ENCODE data around the gene FCMR. TPM values are rescaled to one million over a fixed set of nuclear protein-coding genes. Genes with fewer than 3 reads are reported as not detected.
A peak's percentile ranks its signal among the peaks of the same experiment; 100 is the strongest.

The FCMR gene, protein sequence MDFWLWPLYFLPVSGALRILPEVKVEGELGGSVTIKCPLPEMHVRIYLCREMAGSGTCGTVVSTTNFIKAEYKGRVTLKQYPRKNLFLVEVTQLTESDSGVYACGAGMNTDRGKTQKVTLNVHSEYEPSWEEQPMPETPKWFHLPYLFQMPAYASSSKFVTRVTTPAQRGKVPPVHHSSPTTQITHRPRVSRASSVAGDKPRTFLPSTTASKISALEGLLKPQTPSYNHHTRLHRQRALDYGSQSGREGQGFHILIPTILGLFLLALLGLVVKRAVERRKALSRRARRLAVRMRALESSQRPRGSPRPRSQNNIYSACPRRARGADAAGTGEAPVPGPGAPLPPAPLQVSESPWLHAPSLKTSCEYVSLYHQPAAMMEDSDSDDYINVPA
- 233 TPM for polyA plus RNA-seq (2012; ENCODE audit: low read depth, missing spikeins)

DNA sequence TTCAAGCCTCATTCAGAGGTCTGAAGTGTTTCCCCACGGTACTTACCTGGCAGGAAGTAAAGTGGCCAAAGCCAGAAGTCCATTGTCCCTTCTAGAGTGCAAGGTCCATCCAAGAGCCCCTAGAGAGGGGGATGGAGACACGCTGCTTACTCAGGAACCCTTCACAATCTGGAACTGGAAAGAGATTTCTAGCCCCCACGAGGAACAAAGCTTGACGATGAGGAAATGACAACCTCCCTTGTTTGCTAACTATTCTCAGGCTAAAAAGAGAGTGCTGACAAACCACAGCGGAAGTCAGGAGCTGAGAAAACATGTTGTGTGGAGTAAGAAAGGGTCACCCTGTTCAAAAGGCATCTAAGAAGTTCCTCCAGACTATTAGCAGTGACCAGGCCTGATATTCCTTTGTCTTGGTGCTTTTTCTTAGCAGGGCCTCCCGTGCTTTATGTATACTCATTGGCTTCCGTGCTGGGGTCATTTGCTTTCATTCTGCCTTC, at the start of gene FCMR:
FCMR (minus strand) TSS at position 170 of the 494 bp plus-strand sequence; CDS start at position 83, 87 bp downstream.
- DNase-seq (ENCODE audit: insufficient read length, low spot score) (no peak), FAIRE-seq (no peak)
- TF ChIP-seq TAF1 (IDR thresholded peaks at IDR 0.05; ENCODE audit: low read depth, low read length) (peak; percentile 62), POLR2AphosphoS5 (IDR thresholded peaks at IDR 0.05; ENCODE audit: low read depth, low read length) (peak; percentile 86; the same call in 1 of the 2 replicates), PAX5 (IDR thresholded peaks at IDR 0.05; ENCODE audit: insufficient read depth, low read length, severe bottlenecking) (no peak), SPI1 (IDR thresholded peaks at IDR 0.05; ENCODE audit: low read depth, low read length) (peak; percentile 67), POU2F2 (IDR thresholded peaks at IDR 0.05; ENCODE audit: low read depth, low read length) (no peak), POLR2A (IDR thresholded peaks at IDR 0.05; ENCODE audit: low read depth, low read length) (peak; percentile 96)

DNA sequence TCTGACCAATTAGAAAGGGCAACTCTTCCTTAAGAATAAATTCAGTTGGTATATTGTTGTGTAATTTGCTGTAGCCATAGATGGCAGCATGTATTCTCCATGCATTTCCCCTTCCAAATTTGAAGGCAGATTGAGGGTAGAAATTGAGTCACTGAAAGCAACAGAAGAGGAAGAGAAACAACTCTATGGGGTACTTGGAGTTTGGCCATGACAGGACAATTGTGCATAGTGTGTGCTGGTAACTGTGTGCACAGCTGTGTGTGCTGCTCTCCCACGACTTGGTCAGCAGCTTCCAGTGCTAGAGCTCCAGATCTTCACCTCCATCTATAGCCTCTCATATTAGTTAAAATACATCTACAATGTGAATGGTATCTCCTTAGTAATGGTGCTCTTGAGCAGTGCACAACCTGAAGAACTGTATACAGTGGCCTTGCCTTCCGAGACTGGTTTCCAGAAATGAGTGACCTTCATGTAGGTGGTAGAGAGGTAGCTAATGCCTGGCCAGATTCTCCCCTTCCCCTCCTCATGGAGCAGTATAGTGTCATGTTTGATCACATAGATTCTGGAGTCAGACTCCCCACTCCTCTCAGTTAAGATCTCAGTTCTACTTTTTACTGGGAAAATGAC, 49.4 kb upstream of the FCMR start:
- no peak for TF ChIP-seq POU2F2 (IDR thresholded peaks at IDR 0.05; ENCODE audit: low read depth, low read length)
- TF ChIP-seq SPI1 (IDR thresholded peaks at IDR 0.05; ENCODE audit: low read depth, low read length) = peak; percentile 94
- no peak for DNase-seq (ENCODE audit: insufficient read length, low spot score)
- FAIRE-seq = peak; percentile 76

DNA sequence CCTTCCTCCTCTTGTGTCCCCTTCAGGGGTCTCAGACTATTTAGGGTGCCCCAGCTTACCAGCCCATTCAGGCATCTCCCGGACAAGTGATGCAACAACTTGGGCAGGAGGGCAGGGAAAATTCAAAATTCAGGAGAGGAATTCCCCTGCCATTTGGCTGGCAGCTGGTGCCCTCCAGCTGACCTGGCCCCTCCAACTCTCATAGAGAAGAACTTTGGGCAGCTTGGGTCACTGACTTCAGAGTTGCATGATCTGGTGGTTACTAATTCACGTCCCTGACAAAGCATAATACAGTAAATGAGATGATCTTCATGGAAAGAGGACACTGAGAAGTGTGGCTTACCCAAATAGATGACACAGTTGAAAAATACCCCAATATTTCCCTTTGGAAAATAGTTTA, 48.7 kb upstream of the FCMR start, which contains the start of gene FCAMR:
FCAMR (minus strand) TSS at position 15 of the 400 bp plus-strand sequence. CDS start 335 bp downstream, outside the sequence.
- TF ChIP-seq SPI1 (IDR thresholded peaks at IDR 0.05; ENCODE audit: low read depth, low read length) (no peak), PAX5 (IDR thresholded peaks at IDR 0.05; ENCODE audit: insufficient read depth, low read length, severe bottlenecking) (no peak), POLR2AphosphoS5 (IDR thresholded peaks at IDR 0.05; ENCODE audit: low read depth, low read length) (no peak), POLR2A (IDR thresholded peaks at IDR 0.05; ENCODE audit: low read depth, low read length) (no peak), POU2F2 (IDR thresholded peaks at IDR 0.05; ENCODE audit: low read depth, low read length) (no peak), TAF1 (IDR thresholded peaks at IDR 0.05; ENCODE audit: low read depth, low read length) (no peak)
- no peak for DNase-seq (ENCODE audit: insufficient read length, low spot score)
- peak; percentile 45 for FAIRE-seq

DNA sequence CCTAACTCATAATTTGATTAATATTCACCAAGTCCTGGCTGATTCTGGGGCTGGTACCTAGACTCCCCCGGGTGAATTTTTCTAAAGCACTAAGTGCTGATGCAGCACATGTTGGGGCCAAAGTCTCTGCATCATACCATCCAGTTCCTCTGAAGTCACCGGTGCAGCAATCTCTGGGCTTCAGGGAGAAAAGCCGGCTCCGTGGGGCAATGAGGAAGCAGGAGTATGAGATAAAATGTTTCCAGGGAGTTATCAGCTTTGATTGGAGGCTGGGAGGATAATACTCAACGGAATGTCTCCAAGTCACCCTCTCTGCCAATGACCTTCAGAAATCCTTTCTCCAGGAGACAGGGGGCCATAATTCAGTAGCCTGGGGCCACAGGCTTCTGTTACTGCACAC, 47.3 kb upstream of the FCMR start:
- TF ChIP-seq SPI1 (IDR thresholded peaks at IDR 0.05; ENCODE audit: low read depth, low read length) (no peak), POLR2AphosphoS5 (IDR thresholded peaks at IDR 0.05; ENCODE audit: low read depth, low read length) (no peak), TAF1 (IDR thresholded peaks at IDR 0.05; ENCODE audit: low read depth, low read length) (no peak), PAX5 (IDR thresholded peaks at IDR 0.05; ENCODE audit: insufficient read depth, low read length, severe bottlenecking) (no peak), POU2F2 (IDR thresholded peaks at IDR 0.05; ENCODE audit: low read depth, low read length) (no peak), POLR2A (IDR thresholded peaks at IDR 0.05; ENCODE audit: low read depth, low read length) (no peak)
- FAIRE-seq (no peak), DNase-seq (ENCODE audit: insufficient read length, low spot score) (no peak)

DNA sequence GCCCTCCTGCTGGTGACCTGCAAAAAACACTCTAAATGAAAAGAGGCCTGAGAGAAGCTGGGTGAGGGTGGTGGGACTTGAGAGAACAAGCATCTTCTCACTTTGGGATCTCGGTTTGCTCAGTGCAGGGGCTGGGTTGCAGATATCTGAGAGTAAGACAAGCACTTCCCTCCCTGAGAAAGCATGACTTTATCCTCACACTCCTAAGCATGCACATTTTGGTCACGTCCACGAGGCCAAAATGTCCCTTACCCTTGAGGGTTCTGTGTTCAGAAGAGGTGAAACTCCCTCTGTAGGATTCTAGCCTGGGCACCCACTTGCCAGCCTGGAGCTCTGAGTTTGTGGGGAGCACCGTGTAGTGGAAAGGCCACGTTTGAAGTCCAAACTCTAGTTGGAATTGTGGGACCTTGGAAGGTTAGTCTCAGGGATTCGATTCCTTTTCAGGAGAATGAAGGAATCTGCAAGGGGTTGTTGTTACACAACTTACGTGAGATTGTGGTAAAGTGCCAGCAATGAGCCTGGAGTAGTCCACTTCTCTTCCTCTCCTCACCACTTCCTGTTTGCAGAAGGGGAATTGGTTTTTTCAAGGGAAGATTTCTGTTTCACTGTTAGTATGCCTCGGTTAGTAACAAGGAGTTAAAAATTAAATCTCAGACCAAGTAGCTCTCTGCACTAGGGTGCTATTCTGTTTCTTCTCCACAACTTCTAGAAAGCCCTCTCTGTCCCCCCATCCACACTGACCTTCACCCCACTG, 45.5 kb upstream of the FCMR start:
- peak; percentile 83 for FAIRE-seq
- DNase-seq (ENCODE audit: insufficient read length, low spot score) = no peak
- peak; percentile 93 for TF ChIP-seq SPI1 (IDR thresholded peaks at IDR 0.05; ENCODE audit: low read depth, low read length)
- TF ChIP-seq PAX5 (IDR thresholded peaks at IDR 0.05; ENCODE audit: insufficient read depth, low read length, severe bottlenecking) = no peak
- no peak for TF ChIP-seq TAF1 (IDR thresholded peaks at IDR 0.05; ENCODE audit: low read depth, low read length)
- TF ChIP-seq POU2F2 (IDR thresholded peaks at IDR 0.05; ENCODE audit: low read depth, low read length) = no peak
- no peak for TF ChIP-seq POLR2A (IDR thresholded peaks at IDR 0.05; ENCODE audit: low read depth, low read length)
- TF ChIP-seq POLR2AphosphoS5 (IDR thresholded peaks at IDR 0.05; ENCODE audit: low read depth, low read length) = no peak

DNA sequence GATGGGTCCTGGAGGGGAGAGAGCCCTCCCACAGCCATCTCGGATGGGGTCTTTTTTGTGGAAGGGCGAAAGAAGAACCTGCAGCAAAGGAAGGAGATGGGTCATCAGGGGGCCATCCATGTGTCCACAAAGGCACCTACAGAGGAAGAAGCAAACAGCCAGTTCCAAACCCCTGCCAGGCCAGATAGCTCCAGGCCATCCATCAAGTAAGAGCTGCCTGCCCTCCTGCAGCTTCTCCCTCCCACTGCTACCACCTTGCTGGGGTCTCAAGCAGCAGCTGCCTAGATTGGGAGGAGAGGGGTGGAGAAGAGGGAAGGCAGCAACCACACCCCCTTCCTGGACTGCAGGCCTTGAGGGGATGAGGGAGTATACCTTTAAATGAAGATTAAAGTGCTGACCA, 44.0 kb upstream of the FCMR start:
- TF ChIP-seq TAF1 (IDR thresholded peaks at IDR 0.05; ENCODE audit: low read depth, low read length) (no peak), PAX5 (IDR thresholded peaks at IDR 0.05; ENCODE audit: insufficient read depth, low read length, severe bottlenecking) (no peak), POU2F2 (IDR thresholded peaks at IDR 0.05; ENCODE audit: low read depth, low read length) (no peak), SPI1 (IDR thresholded peaks at IDR 0.05; ENCODE audit: low read depth, low read length) (no peak), POLR2AphosphoS5 (IDR thresholded peaks at IDR 0.05; ENCODE audit: low read depth, low read length) (no peak), POLR2A (IDR thresholded peaks at IDR 0.05; ENCODE audit: low read depth, low read length) (no peak)
- no peak for DNase-seq (ENCODE audit: insufficient read length, low spot score)
- no peak for FAIRE-seq

DNA sequence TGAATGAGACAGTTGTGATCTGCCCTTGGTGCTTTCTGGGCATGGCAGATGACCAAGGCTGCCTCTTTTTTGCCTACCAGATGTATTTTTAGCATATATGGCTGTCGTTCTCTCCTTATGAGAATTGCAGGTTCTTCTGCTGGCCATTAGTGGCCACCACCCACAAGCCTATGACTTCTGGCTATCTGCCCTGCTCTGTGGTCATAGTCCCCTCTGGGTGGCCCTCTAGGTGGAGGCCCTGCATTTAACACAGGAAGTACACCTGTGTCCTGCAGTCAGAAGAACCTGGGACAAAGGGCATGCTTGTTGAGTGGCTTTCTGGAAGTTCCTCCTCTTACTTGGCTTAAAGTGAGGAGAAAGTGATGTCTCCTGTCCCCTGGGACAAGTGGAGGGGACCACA, 42.0 kb upstream of the FCMR start:
- DNase-seq (ENCODE audit: insufficient read length, low spot score) (no peak), FAIRE-seq (no peak)
- TF ChIP-seq POLR2A (IDR thresholded peaks at IDR 0.05; ENCODE audit: low read depth, low read length) (no peak), PAX5 (IDR thresholded peaks at IDR 0.05; ENCODE audit: insufficient read depth, low read length, severe bottlenecking) (no peak), SPI1 (IDR thresholded peaks at IDR 0.05; ENCODE audit: low read depth, low read length) (no peak), POU2F2 (IDR thresholded peaks at IDR 0.05; ENCODE audit: low read depth, low read length) (no peak), POLR2AphosphoS5 (IDR thresholded peaks at IDR 0.05; ENCODE audit: low read depth, low read length) (no peak), TAF1 (IDR thresholded peaks at IDR 0.05; ENCODE audit: low read depth, low read length) (no peak)

DNA sequence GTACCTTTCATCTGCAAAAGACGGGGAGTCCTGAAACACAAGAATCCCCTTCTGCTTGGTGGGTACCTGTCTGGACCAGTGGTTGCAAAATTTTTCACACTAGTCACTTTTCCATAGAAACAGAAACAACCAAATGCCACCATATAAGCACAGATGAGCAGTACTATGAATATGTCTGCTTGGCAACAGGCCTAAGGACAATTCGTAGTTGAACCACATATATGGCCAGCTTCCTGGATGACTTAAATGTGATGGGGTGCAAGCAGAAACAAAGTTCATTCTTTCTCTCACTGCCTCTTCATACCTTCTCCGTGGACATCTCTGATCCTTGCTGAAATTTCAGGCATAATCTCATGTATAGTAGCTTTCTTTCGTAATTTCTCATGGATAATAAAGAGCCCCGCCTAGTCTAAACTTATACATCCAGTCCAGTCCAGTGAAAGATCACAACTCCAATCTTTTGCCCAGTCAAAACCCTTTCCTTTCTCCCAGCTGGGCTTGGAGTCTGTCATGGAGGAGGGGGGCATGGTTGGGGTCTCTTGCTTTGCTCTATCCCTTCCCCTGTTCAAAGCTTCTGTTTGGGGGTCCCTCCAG, 41.5 kb upstream of the FCMR start:
- no peak for DNase-seq (ENCODE audit: insufficient read length, low spot score)
- TF ChIP-seq TAF1 (IDR thresholded peaks at IDR 0.05; ENCODE audit: low read depth, low read length) (no peak), SPI1 (IDR thresholded peaks at IDR 0.05; ENCODE audit: low read depth, low read length) (no peak), POLR2AphosphoS5 (IDR thresholded peaks at IDR 0.05; ENCODE audit: low read depth, low read length) (no peak), PAX5 (IDR thresholded peaks at IDR 0.05; ENCODE audit: insufficient read depth, low read length, severe bottlenecking) (no peak), POU2F2 (IDR thresholded peaks at IDR 0.05; ENCODE audit: low read depth, low read length) (no peak), POLR2A (IDR thresholded peaks at IDR 0.05; ENCODE audit: low read depth, low read length) (no peak)

More for the DNA sequence above, 41.5 kb upstream of the FCMR start:
- no peak for FAIRE-seq

Data from GM12891 (cell line).